OCI-M2 (cell line): ENCODE measurements around the gene CFAP45.
"Not testable (repeated sequence)": the region's sequence is repeated elsewhere in the genome, so short reads cannot be mapped to it uniquely, and the experiment has no call there.

Source experiments
- DNase-seq: peaks from one replicate; lab custom pipeline; 2025; ENCODE audit not compliant: unreplicated experiment; lab: John Stamatoyannopoulos, UW

Gene CFAP45

GRCh38 chr1:159908031-159908940 lies 8.3 kb upstream of the CFAP45 start:
- DNase-seq: no peak

DNA sequence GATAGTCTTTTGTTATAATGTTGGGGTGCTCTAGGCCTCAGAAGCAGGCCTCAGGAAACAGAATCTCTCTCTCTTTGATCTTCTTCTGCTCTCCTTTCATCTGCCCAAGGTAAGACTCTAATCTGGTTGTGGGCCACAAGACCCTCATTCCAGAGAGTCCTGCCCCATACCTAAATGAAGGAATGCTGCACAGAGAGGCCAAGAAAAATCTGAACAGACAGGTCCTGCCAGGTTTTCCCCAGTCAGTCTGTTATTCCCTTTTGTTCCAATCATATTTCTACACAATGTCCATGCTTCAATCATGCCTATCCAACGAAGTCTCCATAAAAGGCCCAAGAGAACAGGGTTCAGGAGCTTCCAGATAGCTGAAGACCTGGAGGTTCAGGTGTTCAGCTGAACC lies 7.0 kb upstream of the CFAP45 start:
- no peak for DNase-seq

DNA sequence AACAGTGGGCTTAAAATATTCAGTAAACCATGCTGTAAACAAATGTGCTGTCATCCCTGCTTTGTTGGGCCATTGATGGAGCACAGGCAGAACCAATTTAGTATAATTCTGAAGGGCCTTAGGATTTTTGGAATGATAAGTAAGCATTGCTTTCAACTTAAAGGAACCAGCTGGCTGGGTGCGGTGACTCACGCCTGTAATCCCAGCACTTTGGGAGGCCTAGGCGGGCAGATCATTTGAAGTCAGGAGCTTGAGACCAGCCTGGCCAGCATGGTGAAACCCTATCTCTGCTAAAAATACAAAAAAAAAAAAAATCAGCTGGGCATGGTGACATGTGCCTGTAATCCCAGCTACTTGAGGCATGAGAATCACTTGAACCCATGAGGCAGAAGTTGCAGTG lies 4.1 kb upstream of the CFAP45 start:
- DNase-seq: not testable (repeated sequence)

- no peak for DNase-seq
These were observed 2.6 kb upstream of the CFAP45 start for GRCh38 chr1:159902541-159902940.

- DNase-seq: no peak
These were observed 893 bp upstream of the CFAP45 start for GRCh38 chr1:159900755-159901360.

DNA sequence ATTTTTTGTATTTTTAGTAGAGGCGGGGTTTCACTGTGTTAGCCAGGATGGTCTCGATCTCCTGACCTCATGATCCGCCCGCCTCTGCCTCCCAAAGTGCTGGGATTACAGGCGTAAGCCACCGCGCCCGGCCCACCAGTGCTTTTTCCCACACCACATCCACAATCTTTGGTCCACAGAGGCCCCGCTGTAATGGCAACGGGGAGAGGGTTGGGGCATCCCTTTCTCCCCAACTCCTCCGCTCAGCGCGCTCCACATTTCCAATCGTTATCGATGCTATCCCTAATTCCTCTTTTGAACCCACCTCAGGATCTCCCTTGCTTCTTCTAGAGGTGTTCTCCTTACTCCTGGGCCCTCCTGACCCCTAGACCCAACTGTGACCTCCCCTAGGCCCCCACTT lies 331 bp downstream of the CFAP45 start:
- DNase-seq: not testable (repeated sequence)

DNA sequence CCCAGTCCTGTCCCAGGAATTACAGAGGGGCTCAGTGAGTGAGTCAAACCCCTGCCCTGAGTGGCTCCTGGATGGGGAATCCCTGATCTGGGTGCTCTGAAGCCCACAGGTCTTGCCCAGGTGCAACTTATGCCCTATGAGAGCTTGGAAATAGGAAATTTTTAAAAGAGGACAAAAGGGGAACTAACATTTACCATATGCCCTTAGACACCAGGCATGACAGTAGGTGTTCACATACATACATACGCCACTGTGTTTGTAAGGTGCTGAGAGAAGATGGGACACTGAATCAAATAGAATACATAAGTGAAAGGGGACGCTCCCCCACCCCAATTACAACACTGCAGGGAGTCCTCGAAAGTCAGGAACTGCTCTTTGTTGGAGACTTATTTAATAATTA lies 1.4 kb downstream of the CFAP45 start:
- DNase-seq: no peak

- DNase-seq: no peak
These were observed 2.0 kb downstream of the CFAP45 start for GRCh38 chr1:159897962-159898361.

GRCh38 chr1:159896546-159896930 lies 3.4 kb downstream of the CFAP45 start:
- no peak for DNase-seq

- no peak for DNase-seq
These were observed 4.0 kb downstream of the CFAP45 start for GRCh38 chr1:159895836-159896545.

GRCh38 chr1:159895286-159895685 lies 4.7 kb downstream of the CFAP45 start:
- no peak for DNase-seq

- DNase-seq: no peak
These were observed 7.0 kb downstream of the CFAP45 start for GRCh38 chr1:159892944-159893343.

DNA sequence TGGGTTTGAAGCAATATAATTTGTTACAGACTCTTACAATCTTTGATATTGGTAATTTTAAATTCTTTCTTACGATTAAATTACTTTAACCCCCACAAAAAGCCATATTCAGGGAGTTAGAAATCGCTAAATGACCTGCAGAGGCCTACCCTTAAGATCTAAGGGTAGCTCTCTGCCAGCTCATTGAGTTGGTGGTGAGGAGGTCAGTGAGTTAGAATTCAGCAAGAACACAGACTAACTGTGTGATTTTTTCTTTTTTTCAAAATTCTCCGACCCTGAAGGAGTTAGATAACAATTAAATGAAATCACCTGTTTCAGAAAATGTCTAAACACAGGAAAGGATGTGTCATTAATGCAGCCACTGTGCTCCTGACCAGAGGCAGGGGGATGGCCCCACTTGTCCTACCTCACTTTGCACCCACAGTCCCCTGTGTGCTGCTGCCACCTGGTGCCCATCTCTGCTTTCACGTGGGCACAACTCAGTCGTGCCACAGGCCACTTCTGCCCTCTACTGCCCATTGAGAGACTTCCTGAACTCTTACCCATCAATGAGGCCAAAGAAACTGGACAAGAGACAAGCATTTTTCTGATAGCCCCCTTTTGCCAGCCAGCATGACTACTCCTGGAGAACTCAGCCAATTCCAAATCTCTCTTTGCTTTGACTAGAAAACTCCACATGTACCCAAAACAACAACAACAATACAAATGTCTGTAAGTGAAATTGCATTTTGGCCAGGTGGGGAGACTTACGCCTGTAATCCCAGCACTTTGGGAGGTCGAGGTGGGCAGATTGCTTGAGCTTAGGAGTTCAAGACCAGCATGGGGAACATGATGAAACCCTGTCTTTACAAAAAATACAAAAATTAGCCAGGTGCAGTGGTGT lies 8.4 kb downstream of the CFAP45 start:
- DNase-seq: no peak

- no peak for DNase-seq
These were observed 9.6 kb downstream of the CFAP45 start for GRCh38 chr1:159890390-159890789.

- DNase-seq: no peak
These were observed 10.1 kb downstream of the CFAP45 start for GRCh38 chr1:159889821-159890252.

DNA sequence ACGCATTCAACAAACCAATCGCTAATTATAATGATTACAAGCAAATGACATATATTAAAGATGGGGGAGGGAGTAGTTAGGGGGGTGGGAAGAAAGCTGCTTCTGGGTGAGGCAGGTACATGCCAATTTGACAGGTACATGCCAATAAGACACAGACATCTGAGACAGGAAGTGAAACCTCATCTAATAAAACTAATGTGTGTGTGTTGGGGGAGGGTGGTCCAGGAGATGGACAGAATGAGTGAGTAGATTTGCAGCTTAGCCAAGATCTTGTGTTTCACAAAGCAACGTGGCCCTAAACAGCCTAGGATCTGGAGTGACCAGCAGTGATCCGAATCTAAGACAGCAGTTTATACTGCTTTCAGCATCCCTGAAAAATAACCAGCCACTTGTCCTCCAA lies 10.8 kb downstream of the CFAP45 start:
- DNase-seq: no peak

- no peak for DNase-seq
These were observed 15.7 kb downstream of the CFAP45 start for GRCh38 chr1:159884296-159884695.

- no peak for DNase-seq
These were observed 16.8 kb downstream of the CFAP45 start for GRCh38 chr1:159883134-159883533.

DNA sequence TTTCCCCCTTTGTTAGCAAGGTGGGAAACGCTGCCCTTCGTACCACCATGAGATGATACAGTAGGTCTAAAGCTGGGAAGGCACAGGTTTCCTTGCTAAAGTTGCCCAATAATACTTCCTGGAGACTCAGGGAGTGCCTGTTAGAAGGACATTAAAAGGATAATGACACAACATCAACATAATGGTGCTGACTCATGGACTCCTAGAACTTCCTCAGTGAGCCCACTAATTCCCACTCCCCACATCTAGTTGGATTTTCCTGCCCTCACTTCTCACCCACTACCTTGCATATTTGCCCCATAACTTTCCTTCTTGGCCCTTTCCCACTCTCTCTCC lies 17.5 kb downstream of the CFAP45 start:
- DNase-seq: no peak

- no peak for DNase-seq
These were observed 18.1 kb downstream of the CFAP45 start for GRCh38 chr1:159881622-159882526.
